Activated T-helper 1 cell treated with anti-CD3 and anti-CD28 coated beads, Interleukin-12 subunit alpha, Interleukin-12 subunit beta, Interleukin-2, Interleukin-4 antibody, amounts not matched to agents 30 ng/mL and 10 ng/mL and 1 ng/mL, durations not matched to agents 14 hours and 24 hours and 36 hours (primary cell): ENCODE results near the gene UBR4. TPM values are rescaled to one million over a fixed set of nuclear protein-coding genes. Genes with fewer than 3 reads are reported as not detected.

ENCODE experiments used
- DNase-seq: peaks from one replicate; pipeline ENCODE4 v3.0.0; 2021; ENCODE audit warnings: low spot score
- H3K27ac Mint-ChIP-seq: one replicate; pipeline ENCODE4 v1.8.0; 2021; ENCODE audit warnings: mild to moderate bottlenecking, mixed read lengths
- H3K27me3 Mint-ChIP-seq: one replicate; pipeline ENCODE4 v1.8.0; 2022; ENCODE audit warnings: mild to moderate bottlenecking, moderate library complexity, mixed read lengths; ENCODE audit not compliant: insufficient read depth
- H3K36me3 Mint-ChIP-seq: one replicate; pipeline ENCODE4 v1.8.0; 2021; ENCODE audit warnings: low read depth, mixed read lengths
- H3K4me1 Mint-ChIP-seq: one replicate; pipeline ENCODE4 v1.8.0; 2021; ENCODE audit warnings: low read depth, mixed read lengths
- H3K4me3 Mint-ChIP-seq: one replicate; pipeline ENCODE4 v1.8.0; 2021; ENCODE audit warnings: mild to moderate bottlenecking, moderate library complexity, mixed read lengths
- H3K9me3 Mint-ChIP-seq: one replicate; pipeline ENCODE4 v1.8.0; 2021; ENCODE audit warnings: mixed read lengths
- intact Hi-C: fragments of 100-400 bp; cut with micrococcal nuclease; formaldehyde crosslinking; loops from one replicate; pipeline ENCODE4 v1.15.1; 2024
- total RNA-seq: library from RNA; stranded (reverse); gene quantifications from 2 replicates; pipeline ENCODE4 v1.2.3, GENCODE V29; 2022

UBR4 gene
- total RNA-seq, 1 donor from 2014 or later: 155 TPM

GRCh38 chr1:19076841-19077616 is 133.0 kb downstream of the UBR4 start:
- no peaks in the 10 kb centered on the region for H3K9me3 Mint-ChIP-seq
- intact Hi-C loops: no loop called here
- no peaks in the 10 kb centered on the region for H3K27me3 Mint-ChIP-seq
- H3K4me1 Mint-ChIP-seq: peaks cover 34% of the 10 kb centered on the region
- peaks cover 69% of the 10 kb centered on the region for H3K36me3 Mint-ChIP-seq
- no peak overlapping the region for H3K27ac Mint-ChIP-seq
- no peak overlapping the region for H3K4me3 Mint-ChIP-seq
- no peak for DNase-seq

GRCh38 chr1:19074902-19075721 is 135.0 kb downstream of the UBR4 start:
- Mint-ChIP-seq H3K9me3 (no peaks in the 10 kb centered on the region), H3K4me1 (peaks cover 34% of the 10 kb centered on the region), H3K36me3 (peaks cover 58% of the 10 kb centered on the region), H3K27me3 (peaks cover 4% of the 10 kb centered on the region), H3K4me3 (peak overlapping the region; percentile 53), H3K27ac (peak overlapping the region; percentile 61)
- intact Hi-C loops: loop anchor here (1.0 to 2.0 kb wide), 5 partner anchors 64 to 191 kb away; no protein-coding TSS in a partner anchor
- no peak for DNase-seq

- intact Hi-C loops: loop anchor here (1.0 to 2.0 kb wide), 5 partner anchors 63 to 190 kb away; no protein-coding TSS in a partner anchor
- Mint-ChIP-seq H3K27ac (peak overlapping the region; percentile 61), H3K9me3 (no peaks in the 10 kb centered on the region), H3K4me1 (peaks cover 34% of the 10 kb centered on the region), H3K36me3 (peaks cover 53% of the 10 kb centered on the region), H3K27me3 (peaks cover 4% of the 10 kb centered on the region), H3K4me3 (peak overlapping the region; percentile 53)
- peak; percentile 75 for DNase-seq
Measured at GRCh38 chr1:19074361-19074901, 135.6 kb downstream of the UBR4 start.

- no peak for DNase-seq
- Mint-ChIP-seq H3K4me3 (no peak overlapping the region), H3K27ac (peak overlapping the region; percentile 61), H3K9me3 (no peaks in the 10 kb centered on the region), H3K27me3 (peaks cover 4% of the 10 kb centered on the region), H3K36me3 (peaks cover 49% of the 10 kb centered on the region), H3K4me1 (peaks cover 34% of the 10 kb centered on the region)
- intact Hi-C loops: loop anchor here (1.0 to 2.0 kb wide), 5 partner anchors 62 to 189 kb away; no protein-coding TSS in a partner anchor
Measured at GRCh38 chr1:19073311-19074186, 136.5 kb downstream of the UBR4 start.

- Mint-ChIP-seq H3K36me3 (peaks cover 40% of the 10 kb centered on the region), H3K4me1 (peaks cover 34% of the 10 kb centered on the region), H3K9me3 (no peaks in the 10 kb centered on the region), H3K4me3 (no peak overlapping the region), H3K27me3 (peaks cover 4% of the 10 kb centered on the region), H3K27ac (no peak overlapping the region)
- DNase-seq: no peak
- intact Hi-C loops: no loop called here
Measured at GRCh38 chr1:19072285-19072981, 137.6 kb downstream of the UBR4 start.

GRCh38 chr1:19071674-19072281 is 138.3 kb downstream of the UBR4 start:
- peaks cover 35% of the 10 kb centered on the region for H3K36me3 Mint-ChIP-seq
- no peak overlapping the region for H3K27ac Mint-ChIP-seq
- no peak overlapping the region for H3K4me3 Mint-ChIP-seq
- H3K9me3 Mint-ChIP-seq: no peaks in the 10 kb centered on the region
- peaks cover 34% of the 10 kb centered on the region for H3K4me1 Mint-ChIP-seq
- no peak for DNase-seq
- intact Hi-C loops: no loop called here
- H3K27me3 Mint-ChIP-seq: peaks cover 4% of the 10 kb centered on the region

GRCh38 chr1:19070891-19071621 is 139.0 kb downstream of the UBR4 start:
- Mint-ChIP-seq H3K9me3 (no peaks in the 10 kb centered on the region), H3K27ac (no peak overlapping the region), H3K4me3 (no peak overlapping the region), H3K36me3 (peaks cover 28% of the 10 kb centered on the region), H3K27me3 (peaks cover 4% of the 10 kb centered on the region), H3K4me1 (peaks cover 31% of the 10 kb centered on the region)
- intact Hi-C loops: no loop called here
- DNase-seq: no peak

GRCh38 chr1:19070197-19070651 is 139.8 kb downstream of the UBR4 start:
- H3K36me3 Mint-ChIP-seq: peaks cover 20% of the 10 kb centered on the region
- intact Hi-C loops: no loop called here
- peaks cover 25% of the 10 kb centered on the region for H3K4me1 Mint-ChIP-seq
- H3K27ac Mint-ChIP-seq: no peak overlapping the region
- no peaks in the 10 kb centered on the region for H3K9me3 Mint-ChIP-seq
- DNase-seq: no peak
- H3K27me3 Mint-ChIP-seq: peaks cover 4% of the 10 kb centered on the region
- H3K4me3 Mint-ChIP-seq: no peak overlapping the region

- H3K9me3 Mint-ChIP-seq: no peaks in the 10 kb centered on the region
- H3K36me3 Mint-ChIP-seq: peaks cover 7% of the 10 kb centered on the region
- no peak for DNase-seq
- intact Hi-C loops: no loop called here
- H3K4me1 Mint-ChIP-seq: peaks cover 10% of the 10 kb centered on the region
- H3K4me3 Mint-ChIP-seq: no peak overlapping the region
- H3K27ac Mint-ChIP-seq: no peak overlapping the region
- H3K27me3 Mint-ChIP-seq: peaks cover 4% of the 10 kb centered on the region
Measured at GRCh38 chr1:19068639-19069276, 141.3 kb downstream of the UBR4 start.

GRCh38 chr1:19067912-19068638 is 142.0 kb downstream of the UBR4 start:
- H3K27me3 Mint-ChIP-seq: peaks cover 4% of the 10 kb centered on the region
- no peaks in the 10 kb centered on the region for H3K9me3 Mint-ChIP-seq
- H3K27ac Mint-ChIP-seq: no peak overlapping the region
- peaks cover 3% of the 10 kb centered on the region for H3K4me1 Mint-ChIP-seq
- peaks cover 5% of the 10 kb centered on the region for H3K36me3 Mint-ChIP-seq
- no peak overlapping the region for H3K4me3 Mint-ChIP-seq
- intact Hi-C loops: no loop called here
- DNase-seq: no peak
